Endothelial cell (in vitro differentiated cells): Measurements from ENCODE around the gene GRHL1. TPM values are rescaled to one million over a fixed set of nuclear protein-coding genes. Genes with fewer than 3 reads are reported as not detected.

Experiments used
- DNase-seq: peaks from one replicate; pipeline ENCODE4 v3.0.0; 2021; ENCODE audit warnings: low spot score
- H3K27ac Mint-ChIP-seq: one replicate; pipeline ENCODE4 v1.8.0; 2021; ENCODE audit warnings: mixed read lengths, inconsistent platforms; ENCODE audit not compliant: unreplicated experiment
- H3K27me3 Mint-ChIP-seq: one replicate; pipeline ENCODE4 v1.8.0; 2021; ENCODE audit warnings: mild to moderate bottlenecking, moderate library complexity, mixed read lengths, inconsistent platforms; ENCODE audit not compliant: unreplicated experiment
- H3K36me3 Mint-ChIP-seq: one replicate; pipeline ENCODE4 v1.8.0; 2021; ENCODE audit warnings: mild to moderate bottlenecking, low read depth, mixed read lengths, inconsistent platforms; ENCODE audit not compliant: unreplicated experiment
- H3K4me1 Mint-ChIP-seq: one replicate; pipeline ENCODE4 v1.8.0; 2021; ENCODE audit warnings: mild to moderate bottlenecking, mixed read lengths, inconsistent platforms; ENCODE audit not compliant: unreplicated experiment
- H3K4me3 Mint-ChIP-seq: one replicate; pipeline ENCODE4 v1.8.0; 2021; ENCODE audit warnings: mild to moderate bottlenecking, mixed read lengths, inconsistent platforms; ENCODE audit not compliant: unreplicated experiment
- H3K9me3 Mint-ChIP-seq: one replicate; pipeline ENCODE4 v1.8.0; 2021; ENCODE audit warnings: mixed read lengths, inconsistent platforms; ENCODE audit not compliant: unreplicated experiment
- total RNA-seq: library from RNA; stranded (reverse); fragmentation: NEBNext Ultra II Directional; extraction: Animal tissue kit (Norgen Biotek cat#: 25700); gene quantifications from one replicate; pipeline ENCODE4 v1.2.1, GENCODE V29; 2021; ENCODE audit not compliant: unreplicated experiment
- TF ChIP-seq, protein P1 (sequence below): fragments of 200-600 bp; sonication (generic); IDR thresholded peaks from one replicate; pipeline ENCODE4 v1.5.0; 2021; ENCODE audit warnings: antibody characterized with exemption; ENCODE audit not compliant: unreplicated experiment

Gene GRHL1
- total RNA-seq, 1 donor from 2014 or later, result 1.7 TPM

DNA sequence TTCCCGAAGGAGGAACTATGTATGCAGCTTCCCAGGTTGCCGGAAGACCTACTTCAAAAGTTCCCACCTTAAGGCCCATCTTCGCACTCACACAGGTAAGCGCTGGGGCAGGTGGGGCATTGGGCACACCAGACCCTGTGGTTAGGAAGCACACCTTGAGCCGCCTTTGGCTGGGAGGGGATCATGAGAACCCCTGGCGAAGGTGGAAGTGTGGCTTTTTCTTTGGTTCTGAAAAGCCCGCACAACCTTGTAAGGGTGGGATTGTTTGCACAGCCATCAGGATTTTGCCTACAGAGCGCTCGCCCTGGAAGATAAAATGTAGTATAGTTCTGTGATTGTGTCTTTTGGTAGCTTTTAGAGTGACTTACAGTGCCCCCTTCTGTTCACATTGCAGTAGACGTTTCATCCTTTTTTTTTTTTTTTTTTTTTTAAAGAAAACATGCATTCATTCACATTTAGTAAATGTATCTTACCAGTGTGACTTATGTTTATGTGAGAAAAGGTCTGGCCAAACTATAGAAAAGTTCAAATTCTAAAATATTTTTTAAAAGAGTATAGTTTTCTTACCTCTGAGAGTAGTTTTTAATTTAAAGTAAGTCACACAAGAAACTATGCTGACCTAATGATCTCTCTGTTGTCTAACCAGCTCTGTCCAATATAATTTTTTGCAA is 97.1 kb downstream of the GRHL1 start:
- H3K4me3 Mint-ChIP-seq, result no peak overlapping the region
- no peak overlapping the region for H3K27ac Mint-ChIP-seq
- H3K4me1 Mint-ChIP-seq, result peaks cover 8% of the 10 kb centered on the region
- TF ChIP-seq, protein P1, sequence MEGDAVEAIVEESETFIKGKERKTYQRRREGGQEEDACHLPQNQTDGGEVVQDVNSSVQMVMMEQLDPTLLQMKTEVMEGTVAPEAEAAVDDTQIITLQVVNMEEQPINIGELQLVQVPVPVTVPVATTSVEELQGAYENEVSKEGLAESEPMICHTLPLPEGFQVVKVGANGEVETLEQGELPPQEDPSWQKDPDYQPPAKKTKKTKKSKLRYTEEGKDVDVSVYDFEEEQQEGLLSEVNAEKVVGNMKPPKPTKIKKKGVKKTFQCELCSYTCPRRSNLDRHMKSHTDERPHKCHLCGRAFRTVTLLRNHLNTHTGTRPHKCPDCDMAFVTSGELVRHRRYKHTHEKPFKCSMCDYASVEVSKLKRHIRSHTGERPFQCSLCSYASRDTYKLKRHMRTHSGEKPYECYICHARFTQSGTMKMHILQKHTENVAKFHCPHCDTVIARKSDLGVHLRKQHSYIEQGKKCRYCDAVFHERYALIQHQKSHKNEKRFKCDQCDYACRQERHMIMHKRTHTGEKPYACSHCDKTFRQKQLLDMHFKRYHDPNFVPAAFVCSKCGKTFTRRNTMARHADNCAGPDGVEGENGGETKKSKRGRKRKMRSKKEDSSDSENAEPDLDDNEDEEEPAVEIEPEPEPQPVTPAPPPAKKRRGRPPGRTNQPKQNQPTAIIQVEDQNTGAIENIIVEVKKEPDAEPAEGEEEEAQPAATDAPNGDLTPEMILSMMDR, result peak; percentile 67
- peaks cover 7% of the 10 kb centered on the region for H3K27me3 Mint-ChIP-seq
- DNase-seq, result no peak
- H3K9me3 Mint-ChIP-seq, result no peaks in the 10 kb centered on the region
- H3K36me3 Mint-ChIP-seq, result peaks cover 9% of the 10 kb centered on the region

Other genes with a start within 250 kb of the GRHL1 start
- 19.5 TPM for gene TAF1B, start 108.2 kb upstream of the GRHL1 start, total RNA-seq
- gene KLF11, start 91.9 kb downstream of the GRHL1 start, total RNA-seq, result 8.2 TPM
- 7.3 TPM for gene CYS1, start 128.7 kb downstream of the GRHL1 start, total RNA-seq
- 18.7 TPM for gene RRM2, start 171.0 kb downstream of the GRHL1 start, total RNA-seq